ENCODE measurements around the gene PPARG. TPM values are rescaled to one million over a fixed set of nuclear protein-coding genes. Genes with fewer than 3 reads are reported as not detected.

The PPARG gene
- total RNA-seq, 1 donor from 2014 or later: 28.5 TPM

DNA sequence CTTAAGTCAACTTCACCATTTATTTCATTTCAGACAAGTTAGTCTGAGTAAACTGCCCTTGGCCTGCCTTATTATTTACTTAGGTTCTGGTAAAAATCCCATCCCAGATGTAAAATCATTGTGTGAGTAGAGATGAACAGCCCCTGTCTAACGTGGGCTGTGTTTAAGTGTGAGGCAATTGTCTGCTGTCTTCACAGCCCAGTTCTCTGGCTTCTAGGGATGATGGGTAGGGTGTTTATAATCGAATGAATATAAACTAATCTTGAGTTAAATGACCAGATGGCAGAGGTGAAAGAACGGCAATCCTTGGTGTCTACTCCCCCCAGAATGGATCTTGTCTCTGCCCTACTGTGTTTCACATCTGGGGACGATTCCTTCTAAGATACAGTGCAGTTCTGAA is 20.8 kb downstream of the PPARG start:
- DNase-seq (ENCODE audit: extremely low spot score in 2 of 2): no peak
- no peaks in the 10 kb centered on the region for H3K27me3 ChIP-seq
- H3K4me1 ChIP-seq: no peaks in the 10 kb centered on the region
- H3K4me3 ChIP-seq: no peak overlapping the region
- TF ChIP-seq, protein P1, sequence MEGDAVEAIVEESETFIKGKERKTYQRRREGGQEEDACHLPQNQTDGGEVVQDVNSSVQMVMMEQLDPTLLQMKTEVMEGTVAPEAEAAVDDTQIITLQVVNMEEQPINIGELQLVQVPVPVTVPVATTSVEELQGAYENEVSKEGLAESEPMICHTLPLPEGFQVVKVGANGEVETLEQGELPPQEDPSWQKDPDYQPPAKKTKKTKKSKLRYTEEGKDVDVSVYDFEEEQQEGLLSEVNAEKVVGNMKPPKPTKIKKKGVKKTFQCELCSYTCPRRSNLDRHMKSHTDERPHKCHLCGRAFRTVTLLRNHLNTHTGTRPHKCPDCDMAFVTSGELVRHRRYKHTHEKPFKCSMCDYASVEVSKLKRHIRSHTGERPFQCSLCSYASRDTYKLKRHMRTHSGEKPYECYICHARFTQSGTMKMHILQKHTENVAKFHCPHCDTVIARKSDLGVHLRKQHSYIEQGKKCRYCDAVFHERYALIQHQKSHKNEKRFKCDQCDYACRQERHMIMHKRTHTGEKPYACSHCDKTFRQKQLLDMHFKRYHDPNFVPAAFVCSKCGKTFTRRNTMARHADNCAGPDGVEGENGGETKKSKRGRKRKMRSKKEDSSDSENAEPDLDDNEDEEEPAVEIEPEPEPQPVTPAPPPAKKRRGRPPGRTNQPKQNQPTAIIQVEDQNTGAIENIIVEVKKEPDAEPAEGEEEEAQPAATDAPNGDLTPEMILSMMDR (IDR thresholded peaks at IDR 0.05): no peak
- TF ChIP-seq POLR2A (IDR thresholded peaks at IDR 0.05) (no peak), POLR2AphosphoS5 (IDR thresholded peaks at IDR 0.05; ENCODE audit: insufficient read depth in 1 of 2, low read depth in 1 of 2) (no peak)
- H3K9me3 ChIP-seq: no peaks in the 10 kb centered on the region
- H3K36me3 ChIP-seq: no peaks in the 10 kb centered on the region
- H3K27ac ChIP-seq: no peak overlapping the region
- intact Hi-C loops (cut with DNase I): no loop called here

DNA sequence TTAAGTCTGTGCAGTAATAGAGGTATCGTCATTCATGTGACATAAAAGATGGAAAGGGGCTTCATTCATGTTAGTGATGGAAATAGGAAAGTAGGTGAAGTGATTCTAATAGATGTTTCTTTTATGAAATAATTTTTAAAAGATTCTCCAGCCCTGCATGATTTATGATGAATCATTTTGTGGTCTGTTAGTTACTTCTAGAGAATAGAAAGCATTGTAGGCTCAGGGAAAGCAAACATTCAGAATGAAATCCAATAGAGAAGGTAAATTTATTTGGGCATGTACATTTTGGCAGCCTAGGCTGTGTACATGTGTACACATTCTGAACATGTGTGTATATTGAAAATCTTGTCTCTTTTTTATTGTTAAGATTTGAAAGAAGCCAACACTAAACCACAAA is 23.1 kb downstream of the PPARG start:
- no peak overlapping the region for H3K4me3 ChIP-seq
- H3K4me1 ChIP-seq: no peaks in the 10 kb centered on the region
- no peaks in the 10 kb centered on the region for H3K27me3 ChIP-seq
- intact Hi-C loops (cut with DNase I): no loop called here
- TF ChIP-seq POLR2A (IDR thresholded peaks at IDR 0.05) (no peak), POLR2AphosphoS5 (IDR thresholded peaks at IDR 0.05; ENCODE audit: insufficient read depth in 1 of 2, low read depth in 1 of 2) (no peak)
- TF ChIP-seq, protein P1 (IDR thresholded peaks at IDR 0.05): no peak
- no peaks in the 10 kb centered on the region for H3K9me3 ChIP-seq
- H3K36me3 ChIP-seq: no peaks in the 10 kb centered on the region
- no peak for DNase-seq (ENCODE audit: extremely low spot score in 2 of 2)
- H3K27ac ChIP-seq: no peak overlapping the region

DNA sequence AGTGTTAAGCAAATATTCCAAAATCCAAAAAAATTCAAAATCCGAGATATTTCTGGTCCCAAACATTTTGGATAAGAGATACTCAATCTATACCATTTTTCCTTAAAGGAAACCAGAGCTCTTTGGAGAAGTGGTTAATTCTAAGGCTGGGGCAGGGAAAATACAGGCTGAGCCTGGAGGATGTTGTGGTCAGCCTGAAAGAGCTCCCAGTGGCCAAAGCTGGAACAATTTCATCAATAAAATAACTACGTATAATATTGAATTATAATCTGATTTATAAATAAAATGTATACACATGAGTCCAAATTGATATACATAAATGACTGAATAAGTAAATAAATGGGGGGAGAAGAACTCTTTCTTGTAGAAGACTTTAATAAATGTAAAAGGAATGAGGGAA is 24.6 kb downstream of the PPARG start:
- TF ChIP-seq POLR2A (IDR thresholded peaks at IDR 0.05): no peak
- TF ChIP-seq, protein P1 (IDR thresholded peaks at IDR 0.05): no peak
- no peak for TF ChIP-seq POLR2AphosphoS5 (IDR thresholded peaks at IDR 0.05; ENCODE audit: insufficient read depth in 1 of 2, low read depth in 1 of 2)
- intact Hi-C loops (cut with DNase I): no loop called here
- Histone ChIP-seq H3K4me3 (no peak overlapping the region), H3K27ac (no peak overlapping the region), H3K27me3 (no peaks in the 10 kb centered on the region), H3K36me3 (no peaks in the 10 kb centered on the region), H3K9me3 (no peaks in the 10 kb centered on the region), H3K4me1 (peaks cover 2% of the 10 kb centered on the region)
- DNase-seq (ENCODE audit: extremely low spot score in 2 of 2): no peak

DNA sequence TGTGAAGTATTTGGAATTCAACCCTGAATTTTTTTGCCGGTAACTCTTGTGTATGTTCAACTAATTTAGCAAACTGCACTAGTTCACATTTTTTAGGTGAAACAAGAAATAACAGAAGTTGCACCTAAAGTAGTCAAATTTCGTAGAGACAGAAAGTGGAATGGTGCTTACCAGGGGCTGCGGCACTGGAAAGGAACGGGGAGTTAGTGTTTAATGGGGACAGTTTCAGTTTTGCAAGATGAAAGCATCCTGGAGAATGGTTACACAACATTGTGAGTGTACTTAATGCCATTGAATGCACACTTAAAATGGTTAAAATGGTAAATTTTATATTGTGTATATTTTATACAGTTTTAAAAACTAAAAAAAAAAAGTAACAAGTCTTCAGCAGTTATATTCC is 27.4 kb downstream of the PPARG start:
- Histone ChIP-seq H3K36me3 (no peaks in the 10 kb centered on the region), H3K4me1 (peaks cover 8% of the 10 kb centered on the region), H3K4me3 (no peak overlapping the region), H3K9me3 (no peaks in the 10 kb centered on the region), H3K27me3 (no peaks in the 10 kb centered on the region), H3K27ac (no peak overlapping the region)
- no peak for DNase-seq (ENCODE audit: extremely low spot score in 2 of 2)
- intact Hi-C loops (cut with DNase I): no loop called here
- TF ChIP-seq POLR2A (IDR thresholded peaks at IDR 0.05): no peak
- TF ChIP-seq, protein P1 (IDR thresholded peaks at IDR 0.05): no peak
- TF ChIP-seq POLR2AphosphoS5 (IDR thresholded peaks at IDR 0.05; ENCODE audit: insufficient read depth in 1 of 2, low read depth in 1 of 2): no peak

DNA sequence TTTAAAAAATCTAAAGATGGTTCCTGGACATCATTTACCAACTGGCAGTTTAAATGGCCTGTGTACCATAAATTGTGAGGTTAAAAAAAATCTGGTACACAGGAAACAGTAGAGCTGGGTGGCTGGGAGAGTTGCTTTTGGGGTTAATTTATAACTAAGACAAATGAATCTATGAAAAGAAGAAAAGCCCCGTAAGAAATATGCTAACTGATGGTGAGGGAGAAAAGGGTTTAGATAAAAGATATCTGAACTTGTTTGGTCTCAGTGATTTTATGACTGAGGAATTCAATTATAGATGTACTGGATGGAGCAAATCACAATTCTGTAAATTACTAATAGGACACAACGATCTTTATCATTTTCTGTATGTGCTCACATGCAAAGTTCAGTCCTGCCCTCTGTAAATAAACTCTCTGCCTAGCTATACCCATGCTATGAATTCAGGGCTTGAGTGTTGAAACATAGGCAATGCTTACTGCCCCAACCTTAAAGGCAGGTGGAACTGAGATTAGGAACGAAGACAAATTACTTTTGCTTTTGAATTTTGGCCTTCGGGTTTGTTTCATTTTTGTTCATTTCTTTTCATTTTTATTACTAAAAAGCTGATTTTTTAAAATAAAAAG is 28.0 kb downstream of the PPARG start:
- Histone ChIP-seq H3K27ac (no peak overlapping the region), H3K9me3 (no peaks in the 10 kb centered on the region), H3K27me3 (no peaks in the 10 kb centered on the region), H3K36me3 (no peaks in the 10 kb centered on the region), H3K4me1 (peaks cover 8% of the 10 kb centered on the region), H3K4me3 (no peak overlapping the region)
- TF ChIP-seq POLR2A (IDR thresholded peaks at IDR 0.05) (no peak), POLR2AphosphoS5 (IDR thresholded peaks at IDR 0.05; ENCODE audit: insufficient read depth in 1 of 2, low read depth in 1 of 2) (no peak)
- TF ChIP-seq, protein P1 (IDR thresholded peaks at IDR 0.05): no peak
- intact Hi-C loops (cut with DNase I): no loop called here
- no peak for DNase-seq (ENCODE audit: extremely low spot score in 2 of 2)

Measured in vagina (tissue), 2 donors.